Common myeloid progenitor, CD34-positive (primary cell): ENCODE data around the gene TET3.

Experiments
- CTCF ChIA-PET: fragments of 350-600 bp; sonication (Branson Sonifier 250); formaldehyde crosslinking; loops from one replicate; lab custom pipeline; 2021; ENCODE audit warnings: antibody characterized with exemption; lab: Charles Lee
- POLR2A ChIA-PET: fragments of 350-600 bp; sonication (Branson Sonifier 250); formaldehyde crosslinking; loops from one replicate; lab custom pipeline; 2021; ENCODE audit warnings: antibody characterized with exemption; lab: Charles Lee
- DNase-seq, 3 donors: peaks; one replicate each; pipeline versions ENCODE4 v3.0.0 to v3.0.0-alpha.2; 2013
- H3K27ac ChIP-seq, 2 experiments: 1 replicate in 1 of 2; 2 replicates in 1 of 2; pipeline ENCODE4 v1.7.0; 2013; ENCODE audit warnings: inconsistent platforms in 2 of 2, low read length in 2 of 2, mild to moderate bottlenecking in 2 of 2, low read depth in 1 of 2, moderate library complexity in 1 of 2; ENCODE audit not compliant: severe bottlenecking in 2 of 2, insufficient read depth in 1 of 2, poor library complexity in 1 of 2
- H3K27me3 ChIP-seq, 5 experiments: replicated peaks in 2 of 5; 1 replicate in 3 of 5; 2 replicates in 2 of 5; pipeline versions ENCODE4 v1.6.1 to v1.7.0; 2013; ENCODE audit warnings: low read length in 4 of 5, mild to moderate bottlenecking in 2 of 5, moderate library complexity in 2 of 5, inconsistent platforms in 1 of 5; ENCODE audit not compliant: insufficient read depth in 5 of 5, control insufficient read depth in 4 of 5
- H3K36me3 ChIP-seq, 4 experiments: 1 replicate in 2 of 4; 2 replicates in 2 of 4; pipeline versions ENCODE4 v1.6.1 to v1.7.0; 2013; ENCODE audit warnings: low read length in 3 of 4, control low read depth in 1 of 4, mild to moderate bottlenecking in 1 of 4; ENCODE audit not compliant: control insufficient read depth in 4 of 4, insufficient read depth in 4 of 4
- H3K4me1 ChIP-seq, 4 experiments: 1 replicate in 3 of 4; 2 replicates in 1 of 4; pipeline versions ENCODE4 v1.6.1 to v1.7.1; 2013; ENCODE audit warnings: low read length in 3 of 4, mild to moderate bottlenecking in 3 of 4, control low read depth in 1 of 4, inconsistent platforms in 1 of 4, moderate library complexity in 1 of 4; ENCODE audit not compliant: control insufficient read depth in 4 of 4, insufficient read depth in 4 of 4; ENCODE audit errors: control extremely low read depth in 1 of 4
- H3K4me3 ChIP-seq, 7 experiments: 1 replicate in 4 of 7; 2 replicates in 3 of 7; pipeline versions ENCODE4 v1.5.1 to v1.7.0; 2013; ENCODE audit warnings: mild to moderate bottlenecking in 7 of 7, low read length in 6 of 7, moderate library complexity in 6 of 7, inconsistent platforms in 2 of 7, low read depth in 2 of 7, control low read depth in 1 of 7; ENCODE audit not compliant: insufficient read depth in 4 of 7, control insufficient read depth in 1 of 7; ENCODE audit errors: extremely low read depth in 1 of 7
- H3K9me3 ChIP-seq, 5 experiments: 1 replicate in 4 of 5; 2 replicates in 1 of 5; pipeline versions ENCODE4 v1.6.1 to v1.7.1; 2013; ENCODE audit warnings: low read length in 4 of 5, mild to moderate bottlenecking in 2 of 5, inconsistent platforms in 1 of 5, low read depth in 1 of 5, moderate library complexity in 1 of 5; ENCODE audit not compliant: control insufficient read depth in 4 of 5, insufficient read depth in 2 of 5; ENCODE audit errors: control extremely low read depth in 1 of 5
- WGBS: methylation state at CpG from one replicate; pipeline ENCODE4 v1.1.5; 2013; ENCODE audit not compliant: insufficient coverage; 5-methylcytosine and 5-hydroxymethylcytosine counted together

Gene TET3

GRCh38 chr2:73971722-73972121 lies 13.0 kb upstream of the TET3 start:
- Histone ChIP-seq H3K4me1 (peaks cover 28 to 56% (median 51%) of the 10 kb centered on the region in 4 experiments), H3K4me3 (peak overlapping the region in 3 of 7 experiments; percentile 14 to 69 (median 50)), H3K9me3 (no peaks in the 10 kb centered on the region), H3K27ac (peak overlapping the region; percentile 66 to 74), H3K36me3 (no peaks in the 10 kb centered on the region), H3K27me3 (no peaks in the 10 kb centered on the region)
- WGBS = 78% methylated on average over 3 of the region's 3 CpGs
- ChIA-PET CTCF (interaction anchor here (0.8 to 4.8 kb wide), 7 partner anchors 10 to 178 kb away, joined by 3 to 19 read pairs (median 4); no protein-coding TSS in a partner anchor), POLR2A (interaction anchor here (0.8 kb wide), 1 partner anchor 11 kb away, joined by 3 read pairs; no protein-coding TSS in a partner anchor)
- DNase-seq = no peak

- Histone ChIP-seq H3K4me3 (peak overlapping the region in 1 of 7 experiments; percentile 2), H3K27me3 (no peaks in the 10 kb centered on the region), H3K4me1 (peaks cover 28 to 60% (median 50%) of the 10 kb centered on the region in 4 experiments), H3K36me3 (no peaks in the 10 kb centered on the region), H3K27ac (no peak overlapping the region), H3K9me3 (no peaks in the 10 kb centered on the region)
- POLR2A ChIA-PET = no interaction called here
- CTCF ChIA-PET = interaction anchor here (1.3 to 4.8 kb wide), 2 partner anchors 9 to 177 kb away, joined by 4 to 19 read pairs; no protein-coding TSS in a partner anchor
- WGBS = 25% methylated on average over 2 of the region's 3 CpGs
- peak in 2 of 3 donors; percentile 59 to 71 for DNase-seq
Observed at GRCh38 chr2:73972846-73973245, 11.9 kb upstream of the TET3 start.

- CTCF ChIA-PET = interaction anchor here (1.2 to 1.4 kb wide), 2 partner anchors 8 to 17 kb away, joined by 3 read pairs; no protein-coding TSS in a partner anchor
Observed at GRCh38 chr2:73975731-73976130, 9.0 kb upstream of the TET3 start.

GRCh38 chr2:73976803-73977202 lies 7.9 kb upstream of the TET3 start:
- CTCF ChIA-PET = interaction anchor here (1.2 to 1.5 kb wide), 3 partner anchors 9 to 22 kb away, joined by 3 read pairs; no protein-coding TSS in a partner anchor
- POLR2A ChIA-PET = no interaction called here
- H3K27me3 ChIP-seq = no peaks in the 10 kb centered on the region
- H3K4me1 ChIP-seq = peaks cover 29 to 70% (median 54%) of the 10 kb centered on the region in 4 experiments
- 77% methylated on average over 1 of the region's 1 CpG for WGBS
- H3K36me3 ChIP-seq = no peaks in the 10 kb centered on the region
- no peak for DNase-seq
- no peaks in the 10 kb centered on the region for H3K9me3 ChIP-seq
- H3K27ac ChIP-seq = no peak overlapping the region
- H3K4me3 ChIP-seq = no peak overlapping the region

More at GRCh38 chr2:73975731-73976130, 9.0 kb upstream of the TET3 start:
- H3K27ac ChIP-seq = no peak overlapping the region
- H3K4me3 ChIP-seq = no peak overlapping the region
- POLR2A ChIA-PET = interaction anchor here (0.6 kb wide), 1 partner anchor 415 kb away, joined by 3 read pairs; no protein-coding TSS in a partner anchor
- H3K27me3 ChIP-seq = no peaks in the 10 kb centered on the region
- DNase-seq = no peak
- H3K9me3 ChIP-seq = no peaks in the 10 kb centered on the region
- peaks cover 33 to 70% (median 54%) of the 10 kb centered on the region in 4 experiments for H3K4me1 ChIP-seq
- H3K36me3 ChIP-seq = no peaks in the 10 kb centered on the region
- 100% methylated on average over 1 of the region's 3 CpGs for WGBS

GRCh38 chr2:73977466-73977865 lies 7.2 kb upstream of the TET3 start:
- no peak overlapping the region for H3K4me3 ChIP-seq
- no peak overlapping the region for H3K27ac ChIP-seq
- H3K27me3 ChIP-seq = no peaks in the 10 kb centered on the region
- H3K4me1 ChIP-seq = peaks cover 24 to 66% (median 48%) of the 10 kb centered on the region in 4 experiments
- 100% methylated on average over 2 of the region's 2 CpGs for WGBS
- no peaks in the 10 kb centered on the region for H3K9me3 ChIP-seq
- H3K36me3 ChIP-seq = no peaks in the 10 kb centered on the region
- ChIA-PET CTCF (interaction anchor here (1.5 kb wide), 1 partner anchor 23 kb away, joined by 3 read pairs; no protein-coding TSS in a partner anchor), POLR2A (no interaction called here)
- no peak for DNase-seq

- Histone ChIP-seq H3K4me3 (no peak overlapping the region), H3K36me3 (no peaks in the 10 kb centered on the region), H3K27ac (no peak overlapping the region), H3K4me1 (peaks cover 24 to 70% (median 50%) of the 10 kb centered on the region in 4 experiments), H3K9me3 (no peaks in the 10 kb centered on the region), H3K27me3 (no peaks in the 10 kb centered on the region)
- ChIA-PET POLR2A (interaction anchor here (1.0 kb wide), 1 partner anchor 24 kb away, joined by 4 read pairs; no protein-coding TSS in a partner anchor), CTCF (interaction anchor here (1.1 to 1.6 kb wide), 5 partner anchors 9 to 54 kb away, joined by 3 to 4 read pairs (median 4); no protein-coding TSS in a partner anchor)
- WGBS = 22% methylated on average over 5 of the region's 5 CpGs
- DNase-seq = peak in 2 of 3 donors; percentile 64 to 72
Observed at GRCh38 chr2:73979021-73979420, 5.7 kb upstream of the TET3 start.

GRCh38 chr2:73979686-73980085 lies 5.0 kb upstream of the TET3 start:
- no peaks in the 10 kb centered on the region for H3K27me3 ChIP-seq
- ChIA-PET POLR2A (interaction anchor here (1.0 kb wide), 1 partner anchor 24 kb away, joined by 4 read pairs; no protein-coding TSS in a partner anchor), CTCF (interaction anchor here (1.2 to 1.6 kb wide), 3 partner anchors 8 to 43 kb away, joined by 4 read pairs; no protein-coding TSS in a partner anchor)
- H3K9me3 ChIP-seq = no peaks in the 10 kb centered on the region
- H3K36me3 ChIP-seq = no peaks in the 10 kb centered on the region
- 80% methylated on average over 2 of the region's 3 CpGs for WGBS
- no peak overlapping the region for H3K4me3 ChIP-seq
- H3K27ac ChIP-seq = no peak overlapping the region
- no peak for DNase-seq
- peaks cover 24 to 75% (median 56%) of the 10 kb centered on the region in 4 experiments for H3K4me1 ChIP-seq
